Fibroblast of peridontal ligament (primary cell): ENCODE data around the gene S100A6.
"Not testable (repeated sequence)": the region's sequence is repeated elsewhere in the genome, so short reads cannot be mapped to it uniquely, and the experiment has no call there.

Experiments used
- DNase-seq: peaks from one replicate; pipeline ENCODE4 v3.0.0-alpha.2; 2010; ENCODE audit errors: extremely low read depth

The S100A6 gene

GRCh38 chr1:153531638-153532037 lies 4.2 kb downstream of the S100A6 start:
- DNase-seq = no peak

DNA sequence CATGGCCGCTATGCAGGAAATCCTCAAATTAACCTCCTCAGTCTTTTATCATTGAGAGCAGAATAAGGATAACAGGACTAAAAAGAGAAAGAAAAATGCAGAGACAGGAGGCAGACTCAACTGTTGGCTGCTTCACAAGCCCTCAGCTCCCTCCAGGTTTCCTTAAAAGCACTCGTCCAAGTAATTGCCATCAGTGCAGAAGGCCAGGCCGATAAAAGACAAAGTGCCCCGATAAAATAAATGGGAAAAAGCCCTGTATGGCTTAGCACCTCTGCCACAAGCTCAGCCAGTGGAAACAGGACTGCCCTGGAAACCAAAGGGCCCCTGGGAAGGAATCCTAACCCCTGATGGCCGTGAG lies 8.1 kb downstream of the S100A6 start:
- no peak for DNase-seq

DNA sequence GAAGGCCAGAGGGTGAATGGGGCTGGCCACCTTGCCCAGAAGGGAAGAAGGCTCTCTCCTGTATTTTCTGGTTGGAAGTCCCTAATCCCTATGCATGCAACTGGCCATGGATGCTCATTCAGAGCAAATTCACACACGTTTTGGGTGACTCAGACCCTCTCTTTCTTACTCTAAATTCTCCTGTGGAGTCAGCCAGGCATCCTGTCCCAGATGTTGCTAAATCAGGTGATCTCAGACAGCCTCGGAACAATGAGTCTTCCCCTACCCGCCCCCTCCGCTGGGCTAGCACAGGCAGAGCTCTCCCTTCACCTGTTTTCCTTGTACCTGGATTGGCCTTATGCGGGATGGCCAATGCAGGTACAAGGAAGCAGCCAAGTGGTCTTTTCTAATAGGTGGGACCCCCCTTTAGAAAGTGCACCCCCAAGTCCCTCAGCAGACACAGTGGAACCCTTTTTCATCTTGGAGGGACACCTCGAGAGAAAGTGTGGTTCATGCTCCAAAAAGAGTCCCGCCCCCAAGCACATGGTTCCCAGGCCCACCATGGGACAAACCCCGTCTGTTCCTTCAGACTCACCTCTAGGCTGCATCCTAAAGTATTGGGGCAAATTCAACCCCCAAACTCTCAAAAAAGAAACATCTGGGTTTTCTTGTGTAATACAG lies 8.6 kb downstream of the S100A6 start:
- DNase-seq = no peak

DNA sequence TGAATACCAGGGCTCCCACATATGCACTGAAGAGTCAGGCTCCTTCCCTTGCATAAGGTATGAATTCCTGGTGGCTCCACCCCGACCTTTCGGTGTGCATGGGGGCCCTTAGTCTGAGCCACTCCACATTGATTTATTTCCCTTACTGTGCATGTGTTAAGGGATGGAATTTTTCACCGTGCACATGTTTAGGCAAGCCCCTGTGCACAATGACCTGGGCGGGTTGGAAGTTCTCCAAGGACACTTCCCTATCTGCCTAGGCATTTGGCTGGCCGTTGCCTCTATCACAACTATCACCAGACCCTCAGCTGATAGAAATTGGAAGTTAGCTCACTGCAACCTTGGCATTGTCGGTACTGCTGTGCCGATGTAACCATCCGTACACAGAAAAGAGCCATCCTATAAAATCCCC lies 9.7 kb downstream of the S100A6 start:
- DNase-seq = no peak

DNA sequence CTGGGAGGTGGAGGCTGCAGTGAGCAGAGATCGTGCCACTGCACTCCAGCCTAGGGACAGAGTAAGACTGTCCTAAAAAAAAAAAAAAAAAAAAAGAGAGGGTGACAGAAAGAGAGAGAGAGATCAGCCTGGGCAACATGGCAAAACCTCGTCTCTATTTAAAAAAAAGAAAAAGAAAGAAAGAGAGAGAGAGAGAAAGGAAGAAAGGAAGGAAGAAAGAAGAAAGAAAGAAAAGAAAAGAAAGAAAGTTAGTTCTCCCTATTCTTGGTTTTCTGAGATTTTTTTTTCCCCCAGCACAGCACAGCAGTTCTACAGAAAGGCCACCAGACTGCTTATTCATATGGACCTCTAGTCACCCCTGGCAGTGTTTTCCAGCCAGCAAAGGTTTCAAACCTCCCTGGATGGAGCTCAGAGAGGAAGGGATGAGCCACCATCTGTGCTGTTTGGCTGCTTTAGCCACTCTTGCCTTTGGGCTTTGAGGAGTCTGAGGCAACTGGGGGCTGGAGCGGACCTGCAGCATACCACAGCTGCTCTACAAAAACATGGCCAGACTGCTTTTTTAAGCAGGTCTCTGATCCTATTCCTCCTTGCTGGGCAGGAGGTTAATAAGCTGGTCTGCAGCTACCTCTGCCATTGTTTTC lies 10.6 kb downstream of the S100A6 start:
- no peak for DNase-seq

DNA sequence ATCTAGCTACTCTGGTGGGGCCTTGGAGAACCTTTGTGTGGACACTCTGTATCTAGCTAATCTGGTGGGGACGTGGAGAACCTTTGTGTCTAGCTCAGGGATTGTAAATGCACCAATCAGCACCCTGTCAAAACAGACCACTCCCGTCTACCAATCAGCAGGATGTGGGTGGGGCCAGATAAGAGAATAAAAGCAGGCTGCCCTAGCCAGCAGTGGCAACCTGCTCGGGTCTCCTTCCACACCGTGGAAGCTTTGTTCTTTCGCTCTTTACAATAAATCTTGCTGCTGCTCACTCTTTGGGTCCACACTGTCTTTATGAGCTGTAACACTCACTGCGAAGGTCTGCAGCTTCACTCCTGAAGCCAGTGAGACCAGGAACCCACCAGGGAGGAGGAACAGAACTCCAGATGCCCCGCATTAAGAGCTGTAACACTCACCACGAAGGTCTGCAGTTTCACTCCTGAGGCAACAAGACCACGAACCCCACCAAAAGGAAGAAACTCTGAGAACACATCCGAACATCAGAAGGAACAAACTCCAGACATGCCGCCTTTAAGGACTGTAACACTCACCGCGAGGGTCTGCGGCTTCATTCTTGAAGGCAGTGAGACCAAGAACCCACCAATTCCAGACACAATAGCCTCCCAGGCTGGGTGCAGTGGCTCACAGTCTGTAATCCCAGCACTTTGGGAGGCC lies 13.3 kb downstream of the S100A6 start:
- not testable (repeated sequence) for DNase-seq

- DNase-seq = not testable (repeated sequence)
Measured at GRCh38 chr1:153521808-153522207, 14.0 kb downstream of the S100A6 start.

- DNase-seq = no peak
Measured at GRCh38 chr1:153520818-153521476, 14.8 kb downstream of the S100A6 start.

DNA sequence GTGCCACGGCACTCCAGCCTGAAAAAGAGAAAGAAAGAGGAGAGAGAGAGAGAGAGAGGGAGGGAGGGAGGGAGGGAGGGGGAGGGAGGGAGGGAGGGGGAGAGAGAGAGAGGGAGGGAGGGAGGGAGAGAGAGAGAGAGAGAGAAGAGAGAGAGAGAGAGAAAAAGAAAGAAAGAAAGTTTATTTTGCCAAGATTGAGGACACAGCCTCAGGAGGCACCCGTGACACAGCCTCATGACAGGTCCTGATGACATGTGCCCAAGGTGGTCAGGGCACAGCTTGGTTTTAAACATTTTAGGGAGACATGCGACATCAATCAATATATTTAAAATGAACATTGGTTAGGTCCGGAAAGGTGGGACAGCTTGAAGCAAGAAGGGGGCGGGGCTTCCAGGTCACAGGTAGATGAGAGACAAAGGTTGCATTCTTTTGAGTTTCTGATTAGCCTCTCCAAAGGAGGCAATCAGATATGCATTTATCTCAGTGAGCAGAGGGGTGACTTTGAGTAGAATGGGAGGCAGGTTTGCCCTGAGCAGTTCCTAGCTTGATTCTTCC lies 15.6 kb downstream of the S100A6 start:
- not testable (repeated sequence) for DNase-seq

- DNase-seq = no peak
Measured at GRCh38 chr1:153519242-153519641, 16.5 kb downstream of the S100A6 start.

DNA sequence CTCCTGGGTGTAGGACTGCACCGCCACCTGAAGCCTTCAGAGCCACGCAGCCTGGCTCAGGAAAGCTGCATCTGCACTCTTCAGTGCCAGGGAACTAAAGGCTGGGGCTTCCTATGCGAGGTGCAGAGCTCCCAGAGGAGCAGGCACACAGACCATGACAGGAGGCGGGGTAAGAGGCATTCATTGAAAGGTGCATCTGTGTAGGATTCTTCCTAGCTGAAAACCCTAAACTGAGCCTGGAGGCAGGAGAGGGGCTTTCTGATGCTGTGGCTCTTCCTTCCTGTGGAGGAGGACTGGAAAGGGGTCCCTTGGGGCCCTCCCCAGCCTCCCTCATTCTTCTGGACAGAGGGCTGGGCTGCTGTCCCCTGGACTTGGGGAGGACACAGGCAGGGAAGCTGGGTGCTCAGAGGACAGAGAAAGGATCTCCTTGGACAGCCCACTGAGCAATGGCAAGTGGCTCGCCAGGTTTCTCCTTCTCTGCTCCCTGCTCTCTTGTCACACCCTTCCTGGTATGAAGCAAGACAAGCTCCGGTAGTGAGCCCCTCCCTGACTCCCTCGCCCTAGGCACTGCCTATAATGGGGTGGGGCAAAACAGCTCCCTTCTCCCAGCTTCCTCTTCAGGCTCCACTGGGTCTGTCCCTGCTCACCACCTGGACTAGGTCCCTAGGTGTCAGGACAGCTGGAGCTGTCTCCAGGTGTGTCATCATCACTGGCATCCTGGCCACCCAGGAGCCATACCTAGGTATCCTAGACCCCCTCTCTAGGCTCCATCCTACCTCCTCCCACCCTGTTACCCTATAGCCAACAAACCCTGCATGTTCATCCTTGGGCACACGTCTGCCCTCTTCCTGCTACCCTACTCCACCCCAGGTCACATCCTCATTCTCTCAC lies 20.0 kb downstream of the S100A6 start:
- DNase-seq = no peak

GRCh38 chr1:153513666-153514065 lies 22.1 kb downstream of the S100A6 start:
- no peak for DNase-seq

- no peak for DNase-seq
Measured at GRCh38 chr1:153513023-153513422, 22.8 kb downstream of the S100A6 start.

- peak; percentile 75 for DNase-seq
Measured at GRCh38 chr1:153510984-153511410, 24.8 kb downstream of the S100A6 start.

DNA sequence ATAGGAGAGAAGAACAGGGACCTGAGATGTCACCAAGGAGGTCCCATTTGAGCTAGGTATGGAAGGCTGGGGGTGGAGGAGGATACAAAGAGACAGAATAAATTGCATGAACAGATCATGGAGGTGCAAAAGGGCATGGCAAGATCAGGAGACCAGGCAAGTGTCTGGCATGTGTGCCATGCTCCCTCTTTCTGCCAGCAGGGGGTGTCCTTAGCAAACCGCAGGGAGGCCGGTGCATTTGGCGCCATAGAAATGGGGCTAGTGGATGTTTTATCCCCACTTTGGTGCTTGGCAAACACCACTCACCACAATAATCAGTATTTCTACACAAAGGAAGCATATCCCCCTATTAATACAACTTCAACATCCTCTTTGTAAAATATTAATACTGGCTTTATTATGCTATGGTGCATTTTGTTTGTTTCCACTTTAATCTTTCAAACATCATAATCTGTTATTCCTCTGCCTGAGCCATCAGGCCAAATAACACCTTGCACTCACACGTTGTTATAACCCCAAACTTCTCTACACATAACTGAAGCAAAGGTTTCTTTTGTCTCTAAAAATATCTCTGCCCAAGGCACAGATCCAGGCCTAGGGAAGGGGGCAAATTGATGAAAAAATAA lies 25.9 kb downstream of the S100A6 start:
- DNase-seq = peak; percentile 46

GRCh38 chr1:153509036-153509435 lies 26.8 kb downstream of the S100A6 start:
- DNase-seq = no peak

DNA sequence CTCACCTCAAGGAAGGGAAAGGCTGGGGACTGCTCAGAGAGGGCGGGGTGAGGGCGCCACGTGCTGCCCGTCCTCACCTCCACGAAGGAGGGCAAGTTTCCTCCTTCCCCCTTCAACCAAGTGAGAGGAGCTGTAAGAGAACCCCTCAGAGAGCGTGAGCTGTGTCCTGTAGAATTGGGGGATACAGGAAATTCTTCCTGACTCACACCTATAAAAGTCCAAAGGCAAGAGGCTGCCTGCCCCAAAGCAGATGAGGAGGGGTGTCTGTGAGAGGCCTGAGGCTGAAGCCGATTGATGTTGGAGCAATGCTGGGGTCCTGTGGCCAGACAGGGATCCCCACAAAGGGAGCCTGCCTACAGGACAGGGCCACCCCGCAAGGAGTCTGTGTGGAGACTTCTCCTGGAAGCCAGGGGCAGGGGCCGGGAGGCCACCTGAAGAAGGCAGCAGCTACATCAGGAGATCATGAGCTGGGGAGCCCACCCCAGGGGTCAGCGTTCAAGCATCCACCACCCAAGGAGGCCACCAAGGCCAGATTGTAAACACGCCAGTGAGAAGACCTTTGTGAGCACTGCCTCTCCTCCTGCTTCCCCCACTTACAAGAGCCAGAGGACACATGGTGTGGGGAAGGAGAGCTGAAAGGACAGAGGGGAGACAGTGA lies 27.7 kb downstream of the S100A6 start:
- DNase-seq = no peak

DNA sequence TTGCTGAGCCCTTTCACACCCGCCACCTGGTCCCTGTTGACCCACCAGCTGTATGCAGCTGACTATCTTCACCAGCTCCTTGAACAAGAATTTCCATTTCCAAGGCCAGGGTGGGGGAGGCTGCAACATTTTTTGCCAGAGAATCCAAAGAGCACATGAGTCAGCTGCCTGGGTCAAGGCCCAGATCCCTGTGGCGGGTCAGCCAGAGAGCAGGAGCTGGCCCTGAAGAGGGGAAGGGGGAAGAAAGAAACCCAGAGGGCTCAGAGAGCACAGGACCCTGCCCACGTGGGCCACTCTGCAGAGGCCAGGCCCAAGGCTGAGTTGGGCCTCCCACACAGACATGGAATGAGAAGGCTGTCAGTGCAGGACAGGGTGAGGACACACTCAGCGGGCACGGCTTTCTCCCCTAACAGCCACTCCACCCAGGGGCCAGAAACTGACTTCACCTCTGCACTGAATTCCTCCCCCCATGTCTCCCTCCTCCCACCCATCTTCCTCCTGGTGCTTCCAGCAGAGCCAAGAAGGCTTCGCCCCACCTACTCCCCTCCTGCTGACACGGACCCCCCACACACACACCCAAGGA lies 28.9 kb downstream of the S100A6 start:
- DNase-seq = peak; percentile 92

DNA sequence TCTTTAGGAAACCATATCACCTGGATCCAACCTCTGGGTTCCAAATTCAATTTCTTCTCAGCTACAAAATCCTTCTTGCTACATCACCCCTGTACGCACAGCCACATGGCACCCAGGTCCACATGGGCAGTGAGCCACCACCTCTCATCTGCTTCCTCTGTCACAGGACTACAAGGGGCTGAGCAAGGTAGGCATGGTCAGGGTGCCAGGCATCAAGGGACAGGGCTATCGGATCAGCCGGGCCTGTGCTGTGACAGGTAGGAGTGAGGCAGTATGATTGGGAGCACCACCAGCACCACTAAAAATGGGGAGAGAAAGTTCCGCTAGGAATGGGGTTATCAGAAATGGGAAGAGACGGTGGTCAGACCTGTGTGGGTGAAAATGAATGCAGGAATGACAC lies 29.4 kb downstream of the S100A6 start:
- no peak for DNase-seq

GRCh38 chr1:153505576-153505975 lies 30.2 kb downstream of the S100A6 start:
- peak; percentile 43 for DNase-seq
